DMS153 (cell line): ENCODE data around the gene CTRB1.
"Not testable (repeated sequence)": the region's sequence is repeated elsewhere in the genome, so short reads cannot be mapped to it uniquely, and the experiment has no call there.

Experiments
- DNase-seq: peaks from one replicate; lab custom pipeline; 2025; lab: John Stamatoyannopoulos, UW

CTRB1 gene

GRCh38 chr16:75204410-75204758 is 14.4 kb upstream of the CTRB1 start:
- DNase-seq = no peak

DNA sequence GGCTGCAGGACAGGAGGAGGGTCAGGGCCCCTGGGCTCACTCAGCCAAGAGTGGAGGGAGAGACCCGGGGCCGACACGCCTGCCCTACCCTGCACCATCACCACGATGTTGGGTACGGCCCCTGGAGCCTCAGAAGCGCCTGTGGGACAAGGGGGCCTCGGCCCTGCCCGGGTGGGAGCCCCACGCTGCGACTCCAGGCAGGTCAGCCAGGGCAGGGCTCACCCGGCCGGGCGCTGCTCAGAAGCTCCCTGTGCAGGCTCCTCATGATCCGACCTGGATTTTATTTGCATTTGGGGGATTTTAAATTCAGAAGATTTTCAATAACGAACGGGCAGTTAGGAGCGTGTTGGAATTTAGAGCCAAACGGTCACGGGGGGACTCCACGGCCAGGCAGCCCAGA is 13.9 kb upstream of the CTRB1 start:
- DNase-seq = not testable (repeated sequence)

GRCh38 chr16:75205438-75205837 is 13.3 kb upstream of the CTRB1 start:
- DNase-seq = not testable (repeated sequence)

- not testable (repeated sequence) for DNase-seq
These were observed 12.6 kb upstream of the CTRB1 start for GRCh38 chr16:75205961-75206748.

GRCh38 chr16:75206749-75207451 is 11.9 kb upstream of the CTRB1 start, which contains the start of gene CTRB2:
Gene CTRB2, minus strand, starts transcription at chr16:75207161. Its CDS starts 20 bp downstream, at chr16:75207141.
- no peak for DNase-seq

GRCh38 chr16:75207831-75208230 is 11.0 kb upstream of the CTRB1 start:
- no peak for DNase-seq

DNA sequence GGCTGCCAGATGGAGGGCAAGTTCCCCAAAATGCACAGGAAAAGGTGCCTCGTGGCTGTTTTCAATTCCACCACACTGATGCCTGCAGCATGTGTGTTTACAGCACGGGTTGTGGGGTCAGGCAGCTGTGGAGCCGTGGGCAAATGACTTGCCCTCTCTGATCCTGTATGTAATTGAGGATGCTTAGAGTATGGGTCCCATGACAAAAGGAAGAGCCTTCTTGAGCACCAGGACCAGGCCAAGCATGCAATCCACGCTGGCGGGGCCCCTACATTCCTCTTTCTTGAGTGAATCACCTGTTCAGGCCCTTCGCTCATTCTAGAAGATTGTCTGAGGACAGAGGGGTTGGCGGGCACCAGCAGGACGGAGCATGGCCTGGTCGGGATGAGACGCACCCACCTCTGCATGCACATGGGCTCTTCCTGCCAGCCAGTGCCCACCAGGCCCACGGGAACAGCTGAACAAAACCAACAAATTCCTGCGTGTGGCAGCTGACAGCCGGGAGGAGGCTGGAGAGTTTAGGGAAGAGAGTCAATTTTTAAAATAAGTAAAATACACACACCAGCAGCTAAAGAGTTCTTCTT is 10.5 kb upstream of the CTRB1 start:
- no peak for DNase-seq

- no peak for DNase-seq
These were observed 9.8 kb upstream of the CTRB1 start for GRCh38 chr16:75208861-75209505.

DNA sequence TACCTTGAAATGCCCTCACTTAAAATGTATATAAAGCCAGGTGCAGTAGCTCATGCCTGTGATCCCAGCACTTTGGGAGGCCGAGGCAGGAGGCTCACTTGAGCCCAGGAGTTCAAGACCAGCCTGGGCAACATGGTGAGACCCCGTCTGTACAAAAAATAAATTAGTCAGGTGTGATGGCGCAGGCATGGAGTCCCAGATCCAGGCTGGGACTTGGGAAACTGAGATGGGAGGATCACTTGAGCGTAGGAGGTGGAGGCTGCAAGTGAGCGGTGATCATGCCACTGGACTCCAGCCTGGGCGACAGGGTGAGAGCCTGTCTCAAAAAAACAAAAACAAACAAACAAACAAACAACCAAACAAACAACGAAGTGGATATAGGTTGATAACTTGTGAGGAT is 9.3 kb upstream of the CTRB1 start:
- DNase-seq = not testable (repeated sequence)

GRCh38 chr16:75209944-75210343 is 8.8 kb upstream of the CTRB1 start:
- DNase-seq = no peak

GRCh38 chr16:75211286-75211685 is 7.5 kb upstream of the CTRB1 start:
- not testable (repeated sequence) for DNase-seq

DNA sequence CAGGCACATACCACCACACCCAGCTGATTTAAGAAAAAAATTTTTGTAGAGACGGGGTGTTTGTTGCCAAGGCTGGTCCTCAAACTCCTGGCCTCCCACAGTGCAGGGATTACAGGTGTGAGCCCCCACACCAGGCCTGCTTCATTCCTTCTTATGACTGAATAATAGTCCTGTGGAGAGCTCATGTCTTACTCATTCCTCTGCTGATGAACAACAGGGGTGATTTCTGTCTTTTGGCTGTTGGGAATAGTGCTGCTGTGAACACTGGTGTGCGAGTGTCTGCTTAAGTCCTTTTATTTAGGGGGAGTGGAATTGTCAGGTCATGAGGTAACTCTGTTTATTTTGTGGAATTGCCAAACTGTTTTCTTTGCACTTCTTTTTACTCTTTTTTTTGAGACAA is 2.7 kb upstream of the CTRB1 start:
- no peak for DNase-seq

GRCh38 chr16:75216576-75216975 is 2.2 kb upstream of the CTRB1 start:
- DNase-seq = no peak

DNA sequence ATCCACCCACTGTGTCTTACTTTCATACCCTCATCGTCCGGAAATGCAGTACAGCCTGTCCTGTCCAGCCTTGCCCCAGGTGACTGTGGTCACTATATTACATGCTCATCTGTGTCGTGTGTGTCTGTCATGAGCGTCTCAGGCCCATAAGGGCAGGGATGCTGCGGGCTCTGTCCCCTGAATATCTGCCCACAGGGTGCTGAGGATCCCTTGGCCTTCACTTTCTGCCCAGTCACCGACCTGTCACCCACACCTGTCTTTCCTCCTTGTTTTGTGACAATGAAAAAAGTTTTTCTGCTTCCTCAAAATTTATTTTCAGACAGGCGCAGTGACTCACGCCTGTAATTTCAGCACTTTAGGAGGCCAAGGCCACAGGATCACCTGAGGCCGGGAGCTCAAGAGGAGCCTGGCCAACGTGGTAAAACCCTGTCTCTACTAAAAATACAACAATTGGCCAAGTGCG is 1.4 kb upstream of the CTRB1 start:
- no peak for DNase-seq

GRCh38 chr16:75219088-75219487 is 300 bp downstream of the CTRB1 start:
- no peak for DNase-seq

DNA sequence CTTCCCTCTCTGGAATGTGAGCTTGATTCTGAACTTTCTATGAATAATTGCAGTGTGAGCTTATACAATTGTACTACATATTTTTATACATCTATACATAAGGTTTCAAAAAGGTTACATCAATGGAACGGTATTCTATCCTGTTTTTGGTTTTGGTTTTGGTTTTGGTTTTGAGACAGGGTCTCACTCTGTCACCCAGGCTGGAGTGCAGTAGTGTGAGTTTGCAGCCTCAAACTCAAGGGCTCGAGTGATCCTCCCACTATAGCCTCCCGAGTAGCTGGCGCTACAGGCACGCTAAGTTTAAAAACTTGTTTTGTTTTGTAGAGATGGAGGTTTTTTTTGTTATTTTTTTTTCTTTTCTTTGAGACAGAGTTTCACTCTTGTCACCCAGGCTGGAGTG is 1.1 kb downstream of the CTRB1 start:
- DNase-seq = no peak

- DNase-seq = no peak
These were observed 3.5 kb downstream of the CTRB1 start for GRCh38 chr16:75222271-75222783.

- not testable (repeated sequence) for DNase-seq
These were observed 4.3 kb downstream of the CTRB1 start for GRCh38 chr16:75223129-75223528.

GRCh38 chr16:75224306-75225082 is 5.7 kb downstream of the CTRB1 start:
- no peak for DNase-seq

DNA sequence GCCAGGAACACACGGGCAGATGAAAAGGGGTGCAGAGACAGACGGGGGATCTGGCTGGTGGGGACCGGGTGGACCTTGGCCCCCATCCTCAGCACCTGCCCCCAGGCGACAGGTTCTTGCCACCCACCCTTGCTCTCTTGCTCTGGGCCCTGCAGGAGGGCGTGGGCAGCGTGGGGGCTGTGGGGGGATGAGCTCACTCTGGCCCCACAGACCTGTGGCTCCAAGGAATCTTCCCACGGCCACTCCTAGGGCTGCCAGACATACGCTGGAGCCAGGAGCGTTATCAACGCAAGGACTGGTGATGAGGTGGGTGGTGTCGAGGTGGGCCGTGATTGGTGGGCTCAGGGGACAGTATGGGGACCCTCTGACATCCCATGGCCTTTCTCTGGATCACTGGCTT is 6.3 kb downstream of the CTRB1 start:
- no peak for DNase-seq
